Ureter (tissue), 1 donor: ENCODE data around the gene CDK11A. TPM values are rescaled to one million over a fixed set of nuclear protein-coding genes. Genes with fewer than 3 reads are reported as not detected.

Experiments
- DNase-seq: peaks from one replicate; pipeline ENCODE4 v3.0.0-alpha.2; 2020; ENCODE audit warnings: low spot score
- total RNA-seq: library from RNA; stranded (reverse); gene quantifications from one replicate; pipeline ENCODE4 v1.2.4, GENCODE V29; 2023
- donor health status: DM: yes; HTN: yes; CAD: no.

The CDK11A gene
- 34.0 TPM for total RNA-seq

GRCh38 chr1:1724035-1724864 is at the start of gene CDK11A:
Gene CDK11A, minus strand, starts transcription at chr1:1724357. Its CDS starts 1,539 bp downstream, at chr1:1722818.
- DNase-seq, result peak; percentile 90

GRCh38 chr1:1773874-1774273 is 49.7 kb upstream of the CDK11A start:
- DNase-seq, result no peak

- DNase-seq, result no peak
Observed at GRCh38 chr1:1771096-1771495, 46.9 kb upstream of the CDK11A start.

- no peak for DNase-seq
Observed at GRCh38 chr1:1770102-1770501, 45.9 kb upstream of the CDK11A start.

- DNase-seq, result no peak
Observed at GRCh38 chr1:1768249-1768992, 44.3 kb upstream of the CDK11A start.

- no peak for DNase-seq
Observed at GRCh38 chr1:1764876-1765470, 40.8 kb upstream of the CDK11A start.

- peak; percentile 49 for DNase-seq
Observed at GRCh38 chr1:1763657-1764621, 39.8 kb upstream of the CDK11A start.

GRCh38 chr1:1761504-1762376 is 37.6 kb upstream of the CDK11A start:
- no peak for DNase-seq

GRCh38 chr1:1760715-1761114 is 36.6 kb upstream of the CDK11A start:
- DNase-seq, result no peak

- DNase-seq, result peak; percentile 44
Observed at GRCh38 chr1:1760345-1760650, 36.1 kb upstream of the CDK11A start.

GRCh38 chr1:1759456-1760344 is 35.5 kb upstream of the CDK11A start:
- DNase-seq, result no peak

GRCh38 chr1:1758692-1759455 is 34.7 kb upstream of the CDK11A start:
- DNase-seq, result peak; percentile 86

GRCh38 chr1:1758059-1758621 is 34.0 kb upstream of the CDK11A start:
- no peak for DNase-seq

- no peak for DNase-seq
Observed at GRCh38 chr1:1757422-1758058, 33.4 kb upstream of the CDK11A start.

- no peak for DNase-seq
Observed at GRCh38 chr1:1756661-1757421, 32.7 kb upstream of the CDK11A start.

- DNase-seq, result no peak
Observed at GRCh38 chr1:1755852-1756251, 31.7 kb upstream of the CDK11A start.

GRCh38 chr1:1755426-1755825 is 31.3 kb upstream of the CDK11A start:
- no peak for DNase-seq
